Measurements from ENCODE around the gene MYLK4.

The MYLK4 gene

GRCh38 chr6:2676048-2676447 lies 74.7 kb downstream of the MYLK4 start:
- Histone ChIP-seq H3K9me3 (ENCODE audit: control insufficient read depth, insufficient read depth, low read length) (no peaks in the 10 kb centered on the region), H3K4me3 (ENCODE audit: low read length) (no peak overlapping the region), H3K36me3 (ENCODE audit: control insufficient read depth, insufficient read depth, low read length) (no peaks in the 10 kb centered on the region), H3K4me1 (ENCODE audit: control insufficient read depth, insufficient read depth, low read length) (no peaks in the 10 kb centered on the region), H3K27me3 (ENCODE audit: control insufficient read depth, insufficient read depth, low read length) (no peaks in the 10 kb centered on the region), H3K27ac (ENCODE audit: low read length) (no peak overlapping the region)
- no CpG with 5 or more reads among the region's 2 CpGs for WGBS (ENCODE audit: insufficient coverage, insufficient read length)
- DNase-seq (ENCODE audit: low read depth, low spot score), result no peak

DNA sequence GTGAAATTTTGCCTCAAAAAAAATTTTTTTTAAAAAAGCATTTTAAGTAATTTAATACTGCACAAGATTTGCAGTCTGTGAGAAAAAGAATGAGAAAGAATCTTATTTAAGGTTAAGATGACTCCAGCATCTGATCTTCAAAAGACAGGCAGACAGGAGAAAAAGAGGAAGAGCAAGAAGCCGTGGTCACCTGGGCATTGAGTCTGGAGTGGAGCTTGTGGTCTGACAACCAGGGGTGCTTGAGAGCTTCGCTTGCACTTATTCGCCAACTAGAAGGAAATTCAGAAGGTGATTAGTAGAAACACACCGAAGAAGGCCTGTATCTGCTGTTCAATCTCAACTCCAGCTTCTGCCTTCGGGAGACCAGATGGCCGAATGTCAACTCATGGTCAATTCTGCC lies 75.9 kb downstream of the MYLK4 start:
- H3K4me3 ChIP-seq (ENCODE audit: low read length), result no peak overlapping the region
- no peaks in the 10 kb centered on the region for H3K27me3 ChIP-seq (ENCODE audit: control insufficient read depth, insufficient read depth, low read length)
- WGBS (ENCODE audit: insufficient coverage, insufficient read length), result no CpG with 5 or more reads among the region's 6 CpGs
- no peak overlapping the region for H3K27ac ChIP-seq (ENCODE audit: low read length)
- DNase-seq (ENCODE audit: low read depth, low spot score), result no peak
- H3K9me3 ChIP-seq (ENCODE audit: control insufficient read depth, insufficient read depth, low read length), result no peaks in the 10 kb centered on the region
- no peaks in the 10 kb centered on the region for H3K36me3 ChIP-seq (ENCODE audit: control insufficient read depth, insufficient read depth, low read length)
- H3K4me1 ChIP-seq (ENCODE audit: control insufficient read depth, insufficient read depth, low read length), result no peaks in the 10 kb centered on the region

- Histone ChIP-seq H3K27me3 (ENCODE audit: control insufficient read depth, insufficient read depth, low read length) (no peaks in the 10 kb centered on the region), H3K4me3 (ENCODE audit: low read length) (no peak overlapping the region)
- no CpG with 5 or more reads among the region's 12 CpGs for WGBS (ENCODE audit: insufficient coverage, insufficient read length)
These were observed 81.5 kb downstream of the MYLK4 start for GRCh38 chr6:2669067-2669700.

GRCh38 chr6:2667617-2668016 lies 83.1 kb downstream of the MYLK4 start:
- Histone ChIP-seq H3K9me3 (ENCODE audit: control insufficient read depth, insufficient read depth, low read length) (no peaks in the 10 kb centered on the region), H3K36me3 (ENCODE audit: control insufficient read depth, insufficient read depth, low read length) (no peaks in the 10 kb centered on the region), H3K27me3 (ENCODE audit: control insufficient read depth, insufficient read depth, low read length) (no peaks in the 10 kb centered on the region), H3K27ac (ENCODE audit: low read length) (no peak overlapping the region), H3K4me3 (ENCODE audit: low read length) (no peak overlapping the region), H3K4me1 (ENCODE audit: control insufficient read depth, insufficient read depth, low read length) (peaks cover 6% of the 10 kb centered on the region; the same call in 1 of the 2 replicates)
- WGBS (ENCODE audit: insufficient coverage, insufficient read length), result no CpG with 5 or more reads among the region's 7 CpGs
- DNase-seq (ENCODE audit: low read depth, low spot score), result no peak

More at GRCh38 chr6:2669067-2669700, 81.5 kb downstream of the MYLK4 start:
- Histone ChIP-seq H3K9me3 (ENCODE audit: control insufficient read depth, insufficient read depth, low read length) (no peaks in the 10 kb centered on the region), H3K4me1 (ENCODE audit: control insufficient read depth, insufficient read depth, low read length) (peaks cover 6% of the 10 kb centered on the region; the same call in 1 of the 2 replicates), H3K36me3 (ENCODE audit: control insufficient read depth, insufficient read depth, low read length) (no peaks in the 10 kb centered on the region), H3K27ac (ENCODE audit: low read length) (no peak overlapping the region)
- no peak for DNase-seq (ENCODE audit: low read depth, low spot score)

DNA sequence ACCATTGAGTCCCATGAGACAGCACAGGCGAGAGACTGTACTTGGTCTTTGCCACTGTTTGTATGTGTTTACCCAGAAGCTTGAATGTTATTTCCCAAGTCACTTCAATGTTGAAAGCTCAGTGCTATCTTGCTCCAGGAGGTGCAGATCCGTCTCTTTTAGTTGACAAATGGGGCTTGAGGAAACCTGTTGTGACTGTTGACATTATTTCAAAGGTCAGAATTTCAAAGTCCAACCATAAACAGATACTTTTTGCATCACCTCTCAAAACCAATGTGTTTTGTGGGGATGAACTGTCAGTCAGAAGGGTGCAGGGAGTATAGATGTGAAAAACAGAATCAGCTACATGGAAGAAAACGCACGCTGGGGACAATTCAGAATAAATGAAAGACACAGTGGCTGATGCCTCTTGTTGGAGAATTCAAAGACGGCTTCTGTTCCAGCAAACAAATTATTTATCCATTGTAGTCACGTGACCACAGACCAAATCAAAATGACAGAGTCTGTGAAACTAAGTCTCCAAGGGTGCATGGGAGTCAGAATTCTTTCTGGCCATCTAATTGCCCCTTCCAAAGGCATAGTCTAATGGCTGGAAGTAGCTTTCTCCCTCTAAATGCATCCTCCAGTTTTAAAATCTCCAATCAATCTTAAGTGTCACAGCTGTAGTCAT lies 83.7 kb downstream of the MYLK4 start:
- H3K4me3 ChIP-seq (ENCODE audit: low read length), result no peak overlapping the region
- no peaks in the 10 kb centered on the region for H3K36me3 ChIP-seq (ENCODE audit: control insufficient read depth, insufficient read depth, low read length)
- no peak overlapping the region for H3K27ac ChIP-seq (ENCODE audit: low read length)
- no peaks in the 10 kb centered on the region for H3K9me3 ChIP-seq (ENCODE audit: control insufficient read depth, insufficient read depth, low read length)
- peaks cover 6% of the 10 kb centered on the region; the same call in 1 of the 2 replicates for H3K4me1 ChIP-seq (ENCODE audit: control insufficient read depth, insufficient read depth, low read length)
- WGBS (ENCODE audit: insufficient coverage, insufficient read length), result no CpG with 5 or more reads among the region's 6 CpGs
- H3K27me3 ChIP-seq (ENCODE audit: control insufficient read depth, insufficient read depth, low read length), result no peaks in the 10 kb centered on the region
- DNase-seq (ENCODE audit: low read depth, low spot score), result no peak

GRCh38 chr6:2665146-2666070 lies 85.3 kb downstream of the MYLK4 start:
- peaks cover 6% of the 10 kb centered on the region; the same call in 1 of the 2 replicates for H3K4me1 ChIP-seq (ENCODE audit: control insufficient read depth, insufficient read depth, low read length)
- no peak overlapping the region for H3K27ac ChIP-seq (ENCODE audit: low read length)
- H3K9me3 ChIP-seq (ENCODE audit: control insufficient read depth, insufficient read depth, low read length), result no peaks in the 10 kb centered on the region
- H3K27me3 ChIP-seq (ENCODE audit: control insufficient read depth, insufficient read depth, low read length), result no peaks in the 10 kb centered on the region
- H3K36me3 ChIP-seq (ENCODE audit: control insufficient read depth, insufficient read depth, low read length), result no peaks in the 10 kb centered on the region
- H3K4me3 ChIP-seq (ENCODE audit: low read length), result no peak overlapping the region
- no CpG with 5 or more reads among the region's 11 CpGs for WGBS (ENCODE audit: insufficient coverage, insufficient read length)
- DNase-seq (ENCODE audit: low read depth, low spot score), result no peak

DNA sequence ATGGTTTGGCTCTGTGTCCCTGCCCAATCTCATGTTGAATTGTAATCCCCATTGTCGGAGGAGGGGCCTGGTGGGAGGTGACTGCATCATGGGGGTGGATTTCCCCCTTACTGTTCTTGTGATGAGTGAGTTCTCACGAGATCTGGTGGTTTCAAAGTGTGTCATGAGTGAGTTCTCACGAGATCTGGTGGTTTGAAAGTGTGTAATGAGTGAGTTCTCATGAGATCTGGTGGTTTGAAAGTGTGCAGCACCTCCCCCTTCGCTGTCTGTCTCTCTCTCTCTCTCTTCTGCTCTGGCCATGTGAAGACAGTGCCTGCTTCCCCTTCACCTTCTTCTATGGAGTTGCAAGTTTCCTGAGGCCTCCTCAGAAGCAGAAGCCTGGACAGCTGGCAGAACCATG lies 87.6 kb downstream of the MYLK4 start:
- no CpG with 5 or more reads among the region's 4 CpGs for WGBS (ENCODE audit: insufficient coverage, insufficient read length)

DNA sequence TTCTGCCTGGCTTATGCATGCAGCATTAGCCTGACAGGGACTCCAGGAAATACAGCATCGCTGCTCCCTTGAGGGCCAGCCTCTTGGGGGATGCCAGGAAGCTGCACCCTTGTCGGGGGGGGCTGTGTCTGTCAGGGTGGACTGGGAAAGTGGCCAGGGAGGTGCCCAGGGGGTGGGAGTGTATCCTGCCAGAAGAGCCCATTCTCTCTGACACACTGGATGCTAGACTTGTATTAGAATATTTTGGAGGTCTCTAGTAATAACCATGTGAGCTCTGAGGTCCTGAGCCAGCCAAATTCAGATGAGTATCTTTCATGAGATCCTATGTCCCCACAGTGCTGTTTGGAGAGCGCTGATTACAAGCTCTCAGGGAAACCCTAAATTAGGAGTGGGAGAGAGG lies 89.1 kb downstream of the MYLK4 start:
- H3K9me3 ChIP-seq (ENCODE audit: control insufficient read depth, insufficient read depth, low read length), result no peaks in the 10 kb centered on the region
- no CpG with 5 or more reads among the region's 3 CpGs for WGBS (ENCODE audit: insufficient coverage, insufficient read length)
- H3K27ac ChIP-seq (ENCODE audit: low read length), result no peak overlapping the region
- H3K4me3 ChIP-seq (ENCODE audit: low read length), result no peak overlapping the region
- H3K36me3 ChIP-seq (ENCODE audit: control insufficient read depth, insufficient read depth, low read length), result no peaks in the 10 kb centered on the region
- peaks cover 7% of the 10 kb centered on the region; the same call in 1 of the 2 replicates for H3K4me1 ChIP-seq (ENCODE audit: control insufficient read depth, insufficient read depth, low read length)
- H3K27me3 ChIP-seq (ENCODE audit: control insufficient read depth, insufficient read depth, low read length), result no peaks in the 10 kb centered on the region
- no peak for DNase-seq (ENCODE audit: low read depth, low spot score)

More for the DNA sequence above, 87.6 kb downstream of the MYLK4 start:
- Histone ChIP-seq H3K27ac (ENCODE audit: low read length) (no peak overlapping the region), H3K27me3 (ENCODE audit: control insufficient read depth, insufficient read depth, low read length) (no peaks in the 10 kb centered on the region), H3K36me3 (ENCODE audit: control insufficient read depth, insufficient read depth, low read length) (no peaks in the 10 kb centered on the region), H3K9me3 (ENCODE audit: control insufficient read depth, insufficient read depth, low read length) (no peaks in the 10 kb centered on the region), H3K4me1 (ENCODE audit: control insufficient read depth, insufficient read depth, low read length) (peaks cover 6% of the 10 kb centered on the region; the same call in 1 of the 2 replicates), H3K4me3 (ENCODE audit: low read length) (no peak overlapping the region)
- no peak for DNase-seq (ENCODE audit: low read depth, low spot score)

- DNase-seq (ENCODE audit: low read depth, low spot score), result no peak
- no CpG with 5 or more reads among the region's 4 CpGs for WGBS (ENCODE audit: insufficient coverage, insufficient read length)
- no peaks in the 10 kb centered on the region for H3K9me3 ChIP-seq (ENCODE audit: control insufficient read depth, insufficient read depth, low read length)
- no peaks in the 10 kb centered on the region for H3K27me3 ChIP-seq (ENCODE audit: control insufficient read depth, insufficient read depth, low read length)
- H3K36me3 ChIP-seq (ENCODE audit: control insufficient read depth, insufficient read depth, low read length), result no peaks in the 10 kb centered on the region
- peaks cover 2% of the 10 kb centered on the region; the same call in 1 of the 2 replicates for H3K4me1 ChIP-seq (ENCODE audit: control insufficient read depth, insufficient read depth, low read length)
- no peak overlapping the region for H3K27ac ChIP-seq (ENCODE audit: low read length)
- H3K4me3 ChIP-seq (ENCODE audit: low read length), result no peak overlapping the region
These were observed 90.8 kb downstream of the MYLK4 start for GRCh38 chr6:2659882-2660281.

- no CpG with 5 or more reads among the region's 5 CpGs for WGBS (ENCODE audit: insufficient coverage, insufficient read length)
- Histone ChIP-seq H3K9me3 (ENCODE audit: control insufficient read depth, insufficient read depth, low read length) (no peaks in the 10 kb centered on the region), H3K4me1 (ENCODE audit: control insufficient read depth, insufficient read depth, low read length) (peaks cover 2% of the 10 kb centered on the region; the same call in 1 of the 2 replicates)
These were observed 91.3 kb downstream of the MYLK4 start for GRCh38 chr6:2659381-2659780.

More at GRCh38 chr6:2659381-2659780, 91.3 kb downstream of the MYLK4 start:
- no peak for DNase-seq (ENCODE audit: low read depth, low spot score)
- H3K4me3 ChIP-seq (ENCODE audit: low read length), result no peak overlapping the region
- H3K36me3 ChIP-seq (ENCODE audit: control insufficient read depth, insufficient read depth, low read length), result no peaks in the 10 kb centered on the region
- no peaks in the 10 kb centered on the region for H3K27me3 ChIP-seq (ENCODE audit: control insufficient read depth, insufficient read depth, low read length)
- H3K27ac ChIP-seq (ENCODE audit: low read length), result no peak overlapping the region

Data from iPS DF 6.9 (cell line).